ENCODE data around the gene ARRB2.

Gene ARRB2

DNA sequence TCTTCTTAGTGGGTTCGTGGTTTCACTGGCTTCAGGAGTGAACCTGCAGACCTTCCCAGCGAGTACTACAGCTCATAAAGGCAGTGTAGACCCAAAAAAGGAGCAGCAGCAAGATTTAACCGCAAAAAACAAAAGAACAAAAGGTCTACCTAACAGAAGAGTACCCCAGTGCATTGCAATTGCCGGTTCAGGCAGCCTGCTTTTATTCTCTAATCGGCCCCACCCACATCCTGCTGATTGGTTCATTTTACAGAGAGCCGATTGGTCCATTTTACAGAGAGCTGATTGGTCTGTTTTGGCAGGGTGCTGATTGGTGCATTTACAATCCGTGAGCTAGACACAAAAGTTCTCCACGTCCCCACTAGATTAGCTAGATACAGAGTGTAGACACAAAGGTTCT lies 2.0 kb upstream of the ARRB2 start:
- ATAC-seq: no peak
- TF ChIP-seq ZNF565 (CRISPR knock-in tag; conservative IDR thresholded peaks at IDR 0.05; ENCODE audit: low read depth): no peak

DNA sequence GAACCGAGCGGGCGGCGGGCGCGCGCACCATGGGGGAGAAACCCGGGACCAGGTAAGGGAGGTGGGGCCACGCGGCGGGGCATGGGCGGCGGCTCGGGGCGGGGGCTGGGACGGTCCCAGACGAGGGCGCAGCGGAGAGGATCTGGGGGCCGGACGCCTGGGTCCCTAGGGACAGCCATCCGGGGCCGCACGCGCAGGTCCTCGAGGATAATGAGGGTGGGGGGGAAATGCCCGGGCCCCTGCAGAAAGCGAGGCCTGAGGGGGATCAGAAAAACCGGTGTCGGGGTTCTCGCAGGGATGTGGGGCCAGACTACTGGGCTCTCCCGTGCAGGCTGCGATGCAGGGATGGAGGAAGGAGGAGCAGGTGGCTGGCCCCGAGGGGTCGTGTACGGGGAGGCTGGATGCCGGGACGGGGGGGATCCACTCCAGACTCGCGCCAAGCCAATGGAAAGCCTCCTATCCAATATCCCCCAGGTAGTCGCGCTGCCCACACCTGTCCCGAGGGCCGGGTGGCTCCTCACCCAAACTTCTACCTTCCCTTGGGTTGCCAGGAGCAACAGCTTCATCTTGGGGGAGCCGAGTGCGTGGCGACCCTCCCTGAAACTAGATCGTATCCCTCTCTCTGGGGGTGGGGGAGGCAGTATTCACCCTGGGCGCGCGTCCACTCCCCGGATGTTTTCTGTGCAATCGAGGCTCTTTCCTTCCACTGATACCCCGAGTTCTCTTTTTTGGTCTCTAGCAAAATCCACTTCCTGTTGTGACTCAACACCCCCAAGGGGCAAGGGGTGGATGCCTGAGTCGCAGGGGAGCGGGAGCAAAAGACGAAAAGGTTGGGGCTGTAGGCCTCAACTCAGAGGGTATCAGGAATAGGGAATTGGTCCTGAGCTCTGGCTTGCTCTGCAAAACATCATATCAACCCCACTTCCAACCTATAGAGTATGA lies 532 bp downstream of the ARRB2 start:
- peak; percentile 3; the same call in 1 of the 3 replicates for ATAC-seq
- TF ChIP-seq, protein P1, sequence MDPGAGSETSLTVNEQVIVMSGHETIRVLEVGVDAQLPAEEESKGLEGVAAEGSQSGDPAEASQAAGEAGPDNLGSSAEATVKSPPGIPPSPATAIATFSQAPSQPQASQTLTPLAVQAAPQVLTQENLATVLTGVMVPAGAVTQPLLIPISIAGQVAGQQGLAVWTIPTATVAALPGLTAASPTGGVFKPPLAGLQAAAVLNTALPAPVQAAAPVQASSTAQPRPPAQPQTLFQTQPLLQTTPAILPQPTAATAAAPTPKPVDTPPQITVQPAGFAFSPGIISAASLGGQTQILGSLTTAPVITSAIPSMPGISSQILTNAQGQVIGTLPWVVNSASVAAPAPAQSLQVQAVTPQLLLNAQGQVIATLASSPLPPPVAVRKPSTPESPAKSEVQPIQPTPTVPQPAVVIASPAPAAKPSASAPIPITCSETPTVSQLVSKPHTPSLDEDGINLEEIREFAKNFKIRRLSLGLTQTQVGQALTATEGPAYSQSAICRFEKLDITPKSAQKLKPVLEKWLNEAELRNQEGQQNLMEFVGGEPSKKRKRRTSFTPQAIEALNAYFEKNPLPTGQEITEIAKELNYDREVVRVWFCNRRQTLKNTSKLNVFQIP (CRISPR knock-in tag; IDR thresholded peaks at IDR 0.05; ENCODE audit: borderline replicate concordance, low read depth): no peak
- no peak for TF ChIP-seq CSDC2 (CRISPR knock-in tag; IDR thresholded peaks at IDR 0.05)
- no peak for TF ChIP-seq OSR1 (CRISPR knock-in tag; IDR thresholded peaks at IDR 0.05)
- no peak for TF ChIP-seq RARB (CRISPR knock-in tag; IDR thresholded peaks at IDR 0.05)
- TF ChIP-seq SNAI2 (CRISPR knock-in tag; IDR thresholded peaks at IDR 0.05): no peak
- TF ChIP-seq, protein P2, sequence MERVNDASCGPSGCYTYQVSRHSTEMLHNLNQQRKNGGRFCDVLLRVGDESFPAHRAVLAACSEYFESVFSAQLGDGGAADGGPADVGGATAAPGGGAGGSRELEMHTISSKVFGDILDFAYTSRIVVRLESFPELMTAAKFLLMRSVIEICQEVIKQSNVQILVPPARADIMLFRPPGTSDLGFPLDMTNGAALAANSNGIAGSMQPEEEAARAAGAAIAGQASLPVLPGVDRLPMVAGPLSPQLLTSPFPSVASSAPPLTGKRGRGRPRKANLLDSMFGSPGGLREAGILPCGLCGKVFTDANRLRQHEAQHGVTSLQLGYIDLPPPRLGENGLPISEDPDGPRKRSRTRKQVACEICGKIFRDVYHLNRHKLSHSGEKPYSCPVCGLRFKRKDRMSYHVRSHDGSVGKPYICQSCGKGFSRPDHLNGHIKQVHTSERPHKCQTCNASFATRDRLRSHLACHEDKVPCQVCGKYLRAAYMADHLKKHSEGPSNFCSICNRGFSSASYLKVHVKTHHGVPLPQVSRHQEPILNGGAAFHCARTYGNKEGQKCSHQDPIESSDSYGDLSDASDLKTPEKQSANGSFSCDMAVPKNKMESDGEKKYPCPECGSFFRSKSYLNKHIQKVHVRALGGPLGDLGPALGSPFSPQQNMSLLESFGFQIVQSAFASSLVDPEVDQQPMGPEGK (CRISPR knock-in tag; IDR thresholded peaks at IDR 0.05; ENCODE audit: borderline replicate concordance): no peak
- TF ChIP-seq ZC3H10 (CRISPR knock-in tag; IDR thresholded peaks at IDR 0.05): no peak
- TF ChIP-seq TCF4 (CRISPR knock-in tag; IDR thresholded peaks at IDR 0.05; ENCODE audit: borderline replicate concordance): no peak
- no peak for TF ChIP-seq BACH2 (CRISPR knock-in tag; IDR thresholded peaks at IDR 0.05; ENCODE audit: borderline replicate concordance)
- TF ChIP-seq PPARA (CRISPR knock-in tag; IDR thresholded peaks at IDR 0.05; ENCODE audit: borderline replicate concordance): no peak
- TF ChIP-seq ZNF565 (CRISPR knock-in tag; conservative IDR thresholded peaks at IDR 0.05; ENCODE audit: low read depth): no peak
- TF ChIP-seq, protein P3, sequence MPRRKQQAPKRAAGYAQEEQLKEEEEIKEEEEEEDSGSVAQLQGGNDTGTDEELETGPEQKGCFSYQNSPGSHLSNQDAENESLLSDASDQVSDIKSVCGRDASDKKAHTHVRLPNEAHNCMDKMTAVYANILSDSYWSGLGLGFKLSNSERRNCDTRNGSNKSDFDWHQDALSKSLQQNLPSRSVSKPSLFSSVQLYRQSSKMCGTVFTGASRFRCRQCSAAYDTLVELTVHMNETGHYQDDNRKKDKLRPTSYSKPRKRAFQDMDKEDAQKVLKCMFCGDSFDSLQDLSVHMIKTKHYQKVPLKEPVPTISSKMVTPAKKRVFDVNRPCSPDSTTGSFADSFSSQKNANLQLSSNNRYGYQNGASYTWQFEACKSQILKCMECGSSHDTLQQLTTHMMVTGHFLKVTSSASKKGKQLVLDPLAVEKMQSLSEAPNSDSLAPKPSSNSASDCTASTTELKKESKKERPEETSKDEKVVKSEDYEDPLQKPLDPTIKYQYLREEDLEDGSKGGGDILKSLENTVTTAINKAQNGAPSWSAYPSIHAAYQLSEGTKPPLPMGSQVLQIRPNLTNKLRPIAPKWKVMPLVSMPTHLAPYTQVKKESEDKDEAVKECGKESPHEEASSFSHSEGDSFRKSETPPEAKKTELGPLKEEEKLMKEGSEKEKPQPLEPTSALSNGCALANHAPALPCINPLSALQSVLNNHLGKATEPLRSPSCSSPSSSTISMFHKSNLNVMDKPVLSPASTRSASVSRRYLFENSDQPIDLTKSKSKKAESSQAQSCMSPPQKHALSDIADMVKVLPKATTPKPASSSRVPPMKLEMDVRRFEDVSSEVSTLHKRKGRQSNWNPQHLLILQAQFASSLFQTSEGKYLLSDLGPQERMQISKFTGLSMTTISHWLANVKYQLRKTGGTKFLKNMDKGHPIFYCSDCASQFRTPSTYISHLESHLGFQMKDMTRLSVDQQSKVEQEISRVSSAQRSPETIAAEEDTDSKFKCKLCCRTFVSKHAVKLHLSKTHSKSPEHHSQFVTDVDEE (CRISPR knock-in tag; IDR thresholded peaks at IDR 0.05): no peak
- no peak for TF ChIP-seq GLIS3 (CRISPR knock-in tag; IDR thresholded peaks at IDR 0.05)
- TF ChIP-seq ESRRG (CRISPR knock-in tag; IDR thresholded peaks at IDR 0.05): no peak
- TF ChIP-seq, protein P4, sequence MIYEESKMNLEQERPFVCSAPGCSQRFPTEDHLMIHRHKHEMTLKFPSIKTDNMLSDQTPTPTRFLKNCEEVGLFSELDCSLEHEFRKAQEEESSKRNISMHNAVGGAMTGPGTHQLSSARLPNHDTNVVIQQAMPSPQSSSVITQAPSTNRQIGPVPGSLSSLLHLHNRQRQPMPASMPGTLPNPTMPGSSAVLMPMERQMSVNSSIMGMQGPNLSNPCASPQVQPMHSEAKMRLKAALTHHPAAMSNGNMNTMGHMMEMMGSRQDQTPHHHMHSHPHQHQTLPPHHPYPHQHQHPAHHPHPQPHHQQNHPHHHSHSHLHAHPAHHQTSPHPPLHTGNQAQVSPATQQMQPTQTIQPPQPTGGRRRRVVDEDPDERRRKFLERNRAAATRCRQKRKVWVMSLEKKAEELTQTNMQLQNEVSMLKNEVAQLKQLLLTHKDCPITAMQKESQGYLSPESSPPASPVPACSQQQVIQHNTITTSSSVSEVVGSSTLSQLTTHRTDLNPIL (CRISPR knock-in tag; IDR thresholded peaks at IDR 0.05; ENCODE audit: low read depth): no peak
- no peak for TF ChIP-seq ZNF70 (CRISPR knock-in tag; IDR thresholded peaks at IDR 0.05)
- no peak for TF ChIP-seq ZFP3 (CRISPR knock-in tag; IDR thresholded peaks at IDR 0.05)
- no peak for TF ChIP-seq ARNTL (CRISPR knock-in tag; IDR thresholded peaks at IDR 0.05; ENCODE audit: borderline replicate concordance, low read depth)
- no peak for TF ChIP-seq ZNF8 (CRISPR knock-in tag; IDR thresholded peaks at IDR 0.05)

DNA sequence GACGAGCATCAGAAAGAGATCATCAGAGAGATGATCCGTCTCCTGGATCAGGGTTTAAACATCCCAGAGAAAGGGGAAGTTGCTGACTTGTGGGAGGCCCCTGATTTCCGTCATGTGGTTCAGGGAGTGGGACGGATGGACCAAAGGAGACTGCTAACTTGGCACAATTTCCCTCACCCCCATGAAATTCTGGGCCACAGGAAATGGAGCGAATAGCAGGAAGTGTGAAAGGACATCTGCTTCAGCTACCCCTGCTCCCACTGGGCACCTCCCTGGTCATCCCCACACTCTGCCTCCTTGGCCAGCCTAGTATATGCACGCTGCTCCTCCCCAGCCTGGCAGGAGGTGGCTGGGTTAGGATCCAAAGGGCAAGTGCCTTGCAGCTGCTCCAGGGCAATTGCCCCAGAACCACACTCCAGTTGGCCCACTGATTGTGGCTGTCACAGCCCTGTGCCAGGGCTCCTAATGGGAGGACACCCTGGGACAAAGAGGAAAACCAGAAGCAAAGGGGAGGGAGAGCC lies 1.3 kb downstream of the ARRB2 start:
- TF ChIP-seq ZFP3 (CRISPR knock-in tag; IDR thresholded peaks at IDR 0.05) (no peak), TOX (CRISPR knock-in tag; IDR thresholded peaks at IDR 0.05; ENCODE audit: borderline replicate concordance) (no peak), BACH2 (CRISPR knock-in tag; IDR thresholded peaks at IDR 0.05; ENCODE audit: borderline replicate concordance) (no peak), RARB (CRISPR knock-in tag; IDR thresholded peaks at IDR 0.05) (no peak), ARNTL (CRISPR knock-in tag; IDR thresholded peaks at IDR 0.05; ENCODE audit: borderline replicate concordance, low read depth) (no peak), GLIS3 (CRISPR knock-in tag; IDR thresholded peaks at IDR 0.05) (no peak), OSR1 (CRISPR knock-in tag; IDR thresholded peaks at IDR 0.05) (no peak), ZFP30 (CRISPR knock-in tag; IDR thresholded peaks at IDR 0.05) (no peak)
- TF ChIP-seq, protein P3 (CRISPR knock-in tag; IDR thresholded peaks at IDR 0.05): no peak
- TF ChIP-seq, protein P2 (CRISPR knock-in tag; IDR thresholded peaks at IDR 0.05; ENCODE audit: borderline replicate concordance): no peak
- no peak for ATAC-seq

Data from SK-N-SH treated with all-trans-retinoic acid at 6 μM for 48 hours (cell line).